Effector memory CD4-positive, alpha-beta T cell (primary cell): ENCODE results near the gene PLXDC2.

Source experiments
- DNase-seq, 3 donors: peaks; one replicate each; pipeline ENCODE4 v3.0.0-alpha.2; 2020
- H3K27ac ChIP-seq: 2 replicates; pipeline ENCODE4 v1.7.0; 2013; ENCODE audit warnings: mild to moderate bottlenecking, low read length, moderate library complexity; ENCODE audit not compliant: insufficient read depth, poor library complexity, severe bottlenecking
- H3K27me3 ChIP-seq: replicated peaks from 2 replicates; pipeline ENCODE4 v1.7.0; 2013; ENCODE audit warnings: mild to moderate bottlenecking, low read length; ENCODE audit not compliant: insufficient read depth, control insufficient read depth, poor library complexity, severe bottlenecking
- H3K36me3 ChIP-seq: 2 replicates; pipeline ENCODE4 v1.7.0; 2013; ENCODE audit warnings: mild to moderate bottlenecking, low read length, moderate library complexity; ENCODE audit not compliant: control insufficient read depth, insufficient read depth
- H3K4me1 ChIP-seq: 2 replicates; pipeline ENCODE4 v1.7.0; 2013; ENCODE audit warnings: low read length, mild to moderate bottlenecking; ENCODE audit not compliant: control insufficient read depth, insufficient read depth, poor library complexity, severe bottlenecking
- H3K4me3 ChIP-seq: 2 replicates; pipeline ENCODE4 v1.7.0; 2013; ENCODE audit warnings: low read length, low read depth, mild to moderate bottlenecking; ENCODE audit not compliant: insufficient read depth, poor library complexity, severe bottlenecking
- H3K9me3 ChIP-seq: 2 replicates; pipeline ENCODE4 v1.7.0; 2013; ENCODE audit warnings: mild to moderate bottlenecking, low read length, moderate library complexity; ENCODE audit not compliant: control insufficient read depth

Gene PLXDC2

GRCh38 chr10:20232079-20232705 is 416.0 kb downstream of the PLXDC2 start:
- Histone ChIP-seq H3K27me3 (no peaks in the 10 kb centered on the region), H3K9me3 (no peaks in the 10 kb centered on the region), H3K4me1 (no peaks in the 10 kb centered on the region), H3K27ac (no peak overlapping the region), H3K4me3 (no peak overlapping the region), H3K36me3 (no peaks in the 10 kb centered on the region)
- no peak for DNase-seq

GRCh38 chr10:20233423-20233822 is 417.2 kb downstream of the PLXDC2 start:
- DNase-seq = no peak

GRCh38 chr10:20234579-20234978 is 418.3 kb downstream of the PLXDC2 start:
- no peak for DNase-seq
- no peak overlapping the region for H3K27ac ChIP-seq
- no peaks in the 10 kb centered on the region for H3K27me3 ChIP-seq
- no peaks in the 10 kb centered on the region for H3K9me3 ChIP-seq
- H3K4me1 ChIP-seq = no peaks in the 10 kb centered on the region
- no peaks in the 10 kb centered on the region for H3K36me3 ChIP-seq
- H3K4me3 ChIP-seq = no peak overlapping the region

More at GRCh38 chr10:20233423-20233822, 417.2 kb downstream of the PLXDC2 start:
- no peaks in the 10 kb centered on the region for H3K4me1 ChIP-seq
- H3K27me3 ChIP-seq = no peaks in the 10 kb centered on the region
- no peaks in the 10 kb centered on the region for H3K36me3 ChIP-seq
- H3K9me3 ChIP-seq = no peaks in the 10 kb centered on the region
- H3K27ac ChIP-seq = no peak overlapping the region
- H3K4me3 ChIP-seq = no peak overlapping the region

- Histone ChIP-seq H3K27me3 (no peaks in the 10 kb centered on the region), H3K4me1 (no peaks in the 10 kb centered on the region), H3K4me3 (no peak overlapping the region), H3K27ac (no peak overlapping the region), H3K36me3 (no peaks in the 10 kb centered on the region), H3K9me3 (no peaks in the 10 kb centered on the region)
- no peak for DNase-seq
Measured at GRCh38 chr10:20237091-20237570, 420.9 kb downstream of the PLXDC2 start.

GRCh38 chr10:20237586-20237985 is 421.4 kb downstream of the PLXDC2 start:
- Histone ChIP-seq H3K27me3 (no peaks in the 10 kb centered on the region), H3K9me3 (no peaks in the 10 kb centered on the region), H3K27ac (no peak overlapping the region), H3K4me1 (no peaks in the 10 kb centered on the region), H3K4me3 (no peak overlapping the region), H3K36me3 (no peaks in the 10 kb centered on the region)
- no peak for DNase-seq

- no peak for DNase-seq
- Histone ChIP-seq H3K36me3 (no peaks in the 10 kb centered on the region), H3K27me3 (no peaks in the 10 kb centered on the region), H3K27ac (no peak overlapping the region), H3K4me1 (no peaks in the 10 kb centered on the region), H3K9me3 (no peaks in the 10 kb centered on the region), H3K4me3 (no peak overlapping the region)
Measured at GRCh38 chr10:20240643-20241042, 424.4 kb downstream of the PLXDC2 start.

- H3K4me3 ChIP-seq = no peak overlapping the region
- H3K36me3 ChIP-seq = no peaks in the 10 kb centered on the region
- no peaks in the 10 kb centered on the region for H3K9me3 ChIP-seq
- H3K4me1 ChIP-seq = no peaks in the 10 kb centered on the region
- no peak for DNase-seq
- H3K27me3 ChIP-seq = no peaks in the 10 kb centered on the region
- H3K27ac ChIP-seq = no peak overlapping the region
Measured at GRCh38 chr10:20247454-20247853, 431.2 kb downstream of the PLXDC2 start.

GRCh38 chr10:20247891-20248708 is 431.9 kb downstream of the PLXDC2 start:
- H3K27ac ChIP-seq = no peak overlapping the region
- no peaks in the 10 kb centered on the region for H3K4me1 ChIP-seq
- DNase-seq = no peak
- no peaks in the 10 kb centered on the region for H3K27me3 ChIP-seq
- H3K36me3 ChIP-seq = no peaks in the 10 kb centered on the region
- no peaks in the 10 kb centered on the region for H3K9me3 ChIP-seq
- H3K4me3 ChIP-seq = no peak overlapping the region

- no peaks in the 10 kb centered on the region for H3K27me3 ChIP-seq
- no peaks in the 10 kb centered on the region for H3K9me3 ChIP-seq
- no peak for DNase-seq
- H3K36me3 ChIP-seq = no peaks in the 10 kb centered on the region
- H3K4me1 ChIP-seq = no peaks in the 10 kb centered on the region
- H3K4me3 ChIP-seq = no peak overlapping the region
- H3K27ac ChIP-seq = no peak overlapping the region
Measured at GRCh38 chr10:20254078-20254477, 437.8 kb downstream of the PLXDC2 start.

GRCh38 chr10:20254497-20254896 is 438.3 kb downstream of the PLXDC2 start:
- Histone ChIP-seq H3K9me3 (no peaks in the 10 kb centered on the region), H3K36me3 (no peaks in the 10 kb centered on the region), H3K4me1 (no peaks in the 10 kb centered on the region), H3K27ac (no peak overlapping the region), H3K4me3 (no peak overlapping the region), H3K27me3 (no peaks in the 10 kb centered on the region)
- no peak for DNase-seq
